OCI-LY7 (cell line): ENCODE measurements around the gene PLCL1. TPM values are rescaled to one million over a fixed set of nuclear protein-coding genes. Genes with fewer than 3 reads are reported as not detected.

Experiments
- BruUV-seq: library from RNA; stranded (reverse); fragments of 400-500 nt; replicated peaks from 2 replicates; lab custom pipeline; 2021; lab: Mats Ljungman, UMichigan
- CTCF ChIA-PET: fragments of 300-600 bp; sonication (Branson Sonifier 250); formaldehyde crosslinking; loops from one replicate; lab custom pipeline; 2022; ENCODE audit warnings: antibody characterized with exemption; ENCODE audit not compliant: unreplicated experiment; lab: Charles Lee
- POLR2A ChIA-PET: fragments of 300-600 bp; sonication (Branson Sonifier 250); formaldehyde crosslinking; loops from one replicate; lab custom pipeline; 2022; ENCODE audit warnings: antibody characterized with exemption; lab: Charles Lee
- DNase-seq: peaks from one replicate; pipeline ENCODE4 v3.0.0-alpha.2; 2015; ENCODE audit warnings: low spot score
- H2AFZ ChIP-seq: fragments of 200-600 bp; sonication (generic), shearing (Covaris generic); 2 replicates; pipeline ENCODE4 v1.6.1; 2014; ENCODE audit warnings: mild to moderate bottlenecking, antibody characterized with exemption, low read length, moderate library complexity
- H3K27ac ChIP-seq: fragments of 200-600 bp; sonication (generic); 2 replicates; pipeline ENCODE4 v1.5.1; 2014; ENCODE audit warnings: mixed run types, low read depth, mild to moderate bottlenecking, moderate library complexity, low read length, inconsistent platforms; ENCODE audit not compliant: poor library complexity, severe bottlenecking
- H3K36me3 ChIP-seq: fragments of 200-600 bp; sonication (generic); 2 replicates; pipeline ENCODE4 v1.6.1; 2014; ENCODE audit warnings: mild to moderate bottlenecking, antibody characterized with exemption, low read length, moderate library complexity, mixed read lengths; ENCODE audit not compliant: insufficient read depth
- H3K4me1 ChIP-seq: fragments of 200-600 bp; sonication (generic); 2 replicates; pipeline ENCODE4 v1.5.1; 2014; ENCODE audit warnings: mild to moderate bottlenecking, low read length; ENCODE audit not compliant: insufficient read depth, poor library complexity, severe bottlenecking
- H3K4me2 ChIP-seq: fragments of 200-600 bp; sonication (generic); 2 replicates; pipeline ENCODE4 v1.6.1; 2014; ENCODE audit warnings: mild to moderate bottlenecking, low read length
- H3K4me3 ChIP-seq: fragments of 200-600 bp; sonication (generic); 2 replicates; pipeline ENCODE4 v1.5.1; 2014; ENCODE audit warnings: mild to moderate bottlenecking, low read depth, low read length; ENCODE audit not compliant: poor library complexity, severe bottlenecking
- H3K79me2 ChIP-seq: fragments of 200-600 bp; sonication (generic); 2 replicates; pipeline ENCODE4 v1.6.1; 2016; ENCODE audit warnings: low read depth, mild to moderate bottlenecking, low read length, moderate library complexity, mixed read lengths; ENCODE audit not compliant: insufficient read depth
- H3K9me2 ChIP-seq: fragments of 200-600 bp; sonication (generic); 2 replicates; pipeline ENCODE4 v1.6.1; 2016; ENCODE audit warnings: mild to moderate bottlenecking, low read length, mixed read lengths; ENCODE audit not compliant: insufficient read depth
- H3K9me3 ChIP-seq: fragments of 200-600 bp; sonication (generic); 2 replicates; pipeline ENCODE4 v1.6.1; 2014; ENCODE audit warnings: mild to moderate bottlenecking, mixed run types, low read length, mixed read lengths
- H4K20me1 ChIP-seq: fragments of 200-600 bp; sonication (generic); 2 replicates; pipeline ENCODE4 v1.6.1; 2014; ENCODE audit warnings: mild to moderate bottlenecking, antibody characterized with exemption, low read length, moderate library complexity, mixed read lengths; ENCODE audit not compliant: insufficient read depth
- CTCF ChIP-seq: fragments of 200-600 bp; sonication (generic); conservative IDR thresholded peaks from 2 replicates; pipeline ENCODE4 v1.5.1; 2014; ENCODE audit warnings: mild to moderate bottlenecking, antibody characterized with exemption, low read length, moderate library complexity, mixed read lengths
- EZH2phosphoT487 ChIP-seq: fragments of 200-600 bp; sonication (generic); IDR thresholded peaks from 2 replicates; pipeline ENCODE4 v1.6.1; 2018; ENCODE audit warnings: low read depth, borderline replicate concordance, mild to moderate bottlenecking, mixed run types, antibody characterized with exemption, low read length, moderate library complexity, mixed read lengths
- intact Hi-C: fragments of 100-400 bp; cut with micrococcal nuclease; formaldehyde crosslinking; loops from one replicate; pipeline ENCODE4 v1.10.0; 2022; ENCODE audit not compliant: unreplicated experiment
- total RNA-seq, 2 experiments: library from RNA; depleted of rRNA in 1 of 2; stranded (reverse); fragments of >200 nt in 1 of 2; shearing (Covaris generic) in 1 of 2; gene quantifications; 2 replicates each; pipeline ENCODE4 v1.2.3, GENCODE V29; 2014 to 2022

Gene PLCL1
- total RNA-seq, 2 experiments from 2014 or later: 0.03 TPM; not detected in 1

GRCh38 chr2:198143156-198143555 is 338.8 kb downstream of the PLCL1 start:
- no peaks in the 10 kb centered on the region for H3K9me2 ChIP-seq
- TF ChIP-seq CTCF (no peak), EZH2phosphoT487 (no peak)
- H3K36me3 ChIP-seq: no peaks in the 10 kb centered on the region
- no peak overlapping the region for H3K4me2 ChIP-seq
- no peaks in the 10 kb centered on the region for H3K9me3 ChIP-seq
- no peak overlapping the region for H3K27ac ChIP-seq
- no peak overlapping the region for H2AFZ ChIP-seq
- ChIA-PET POLR2A (no interaction called here), CTCF (no interaction called here)
- BruUV-seq: no TSS peak
- intact Hi-C loops: no loop called here
- H4K20me1 ChIP-seq: no peaks in the 10 kb centered on the region
- no peak for DNase-seq
- no peak overlapping the region for H3K4me3 ChIP-seq
- H3K4me1 ChIP-seq: no peaks in the 10 kb centered on the region
- H3K79me2 ChIP-seq: no peaks in the 10 kb centered on the region

- intact Hi-C loops: no loop called here
- Histone ChIP-seq H3K36me3 (no peaks in the 10 kb centered on the region), H3K9me3 (no peaks in the 10 kb centered on the region), H4K20me1 (no peaks in the 10 kb centered on the region), H3K9me2 (no peaks in the 10 kb centered on the region), H3K4me3 (no peak overlapping the region), H3K79me2 (no peaks in the 10 kb centered on the region), H3K4me1 (no peaks in the 10 kb centered on the region), H2AFZ (no peak overlapping the region), H3K27ac (no peak overlapping the region), H3K4me2 (no peak overlapping the region)
- CTCF ChIA-PET: no interaction called here
- BruUV-seq: no TSS peak
- no peak for DNase-seq
- POLR2A ChIA-PET: no interaction called here
- no peak for TF ChIP-seq EZH2phosphoT487
- TF ChIP-seq CTCF: no peak
Observed at GRCh38 chr2:198143793-198144192, 339.4 kb downstream of the PLCL1 start.

GRCh38 chr2:198144660-198145059 is 340.3 kb downstream of the PLCL1 start:
- no peaks in the 10 kb centered on the region for H3K36me3 ChIP-seq
- H3K79me2 ChIP-seq: no peaks in the 10 kb centered on the region
- H3K4me2 ChIP-seq: no peak overlapping the region
- H3K9me2 ChIP-seq: no peaks in the 10 kb centered on the region
- H4K20me1 ChIP-seq: no peaks in the 10 kb centered on the region
- TF ChIP-seq EZH2phosphoT487 (no peak), CTCF (no peak)
- intact Hi-C loops: no loop called here
- no peak overlapping the region for H3K4me3 ChIP-seq
- H3K4me1 ChIP-seq: no peaks in the 10 kb centered on the region
- H3K27ac ChIP-seq: no peak overlapping the region
- BruUV-seq: no TSS peak
- no peak for DNase-seq
- no peak overlapping the region for H2AFZ ChIP-seq
- ChIA-PET CTCF (no interaction called here), POLR2A (no interaction called here)
- H3K9me3 ChIP-seq: no peaks in the 10 kb centered on the region
